ENCODE measurements around the gene SBF1.

DNA sequence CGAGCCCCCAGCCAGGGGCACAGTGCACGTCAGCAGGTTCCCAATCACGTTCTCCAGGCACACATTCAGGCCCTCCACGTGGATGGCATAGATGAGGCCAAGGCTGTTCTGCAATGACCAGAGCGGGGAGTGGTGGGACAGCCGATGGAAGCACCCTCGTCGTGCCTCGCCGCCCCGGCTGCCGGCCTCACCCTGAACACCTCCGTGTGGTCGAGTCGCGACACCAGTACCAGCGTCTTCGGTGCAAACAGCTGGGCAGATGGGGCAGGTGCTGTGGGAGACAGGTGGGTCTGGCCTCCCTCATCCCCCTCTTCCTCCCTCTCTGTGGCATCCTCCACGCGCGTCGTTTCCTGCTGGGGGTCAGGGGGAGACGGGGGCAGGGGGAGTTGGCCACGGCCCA is 7.5 kb downstream of the SBF1 start:
- TF ChIP-seq, protein P1, sequence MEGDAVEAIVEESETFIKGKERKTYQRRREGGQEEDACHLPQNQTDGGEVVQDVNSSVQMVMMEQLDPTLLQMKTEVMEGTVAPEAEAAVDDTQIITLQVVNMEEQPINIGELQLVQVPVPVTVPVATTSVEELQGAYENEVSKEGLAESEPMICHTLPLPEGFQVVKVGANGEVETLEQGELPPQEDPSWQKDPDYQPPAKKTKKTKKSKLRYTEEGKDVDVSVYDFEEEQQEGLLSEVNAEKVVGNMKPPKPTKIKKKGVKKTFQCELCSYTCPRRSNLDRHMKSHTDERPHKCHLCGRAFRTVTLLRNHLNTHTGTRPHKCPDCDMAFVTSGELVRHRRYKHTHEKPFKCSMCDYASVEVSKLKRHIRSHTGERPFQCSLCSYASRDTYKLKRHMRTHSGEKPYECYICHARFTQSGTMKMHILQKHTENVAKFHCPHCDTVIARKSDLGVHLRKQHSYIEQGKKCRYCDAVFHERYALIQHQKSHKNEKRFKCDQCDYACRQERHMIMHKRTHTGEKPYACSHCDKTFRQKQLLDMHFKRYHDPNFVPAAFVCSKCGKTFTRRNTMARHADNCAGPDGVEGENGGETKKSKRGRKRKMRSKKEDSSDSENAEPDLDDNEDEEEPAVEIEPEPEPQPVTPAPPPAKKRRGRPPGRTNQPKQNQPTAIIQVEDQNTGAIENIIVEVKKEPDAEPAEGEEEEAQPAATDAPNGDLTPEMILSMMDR (conservative IDR thresholded peaks at IDR 0.05; ENCODE audit: low read depth, low read length): no peak
- no peak for TF ChIP-seq EZH2 (IDR thresholded peaks at IDR 0.05; ENCODE audit: low read length, unreplicated experiment)

All from PC-3 (cell line).